IPS-NIHi7 (cell line): ENCODE results near the gene ARHGAP42.

Source experiments
- DNase-seq: peaks from one replicate; pipeline ENCODE4 v3.0.0; 2012; ENCODE audit warnings: mixed read lengths; ENCODE audit errors: extremely low spot score

ARHGAP42 gene

DNA sequence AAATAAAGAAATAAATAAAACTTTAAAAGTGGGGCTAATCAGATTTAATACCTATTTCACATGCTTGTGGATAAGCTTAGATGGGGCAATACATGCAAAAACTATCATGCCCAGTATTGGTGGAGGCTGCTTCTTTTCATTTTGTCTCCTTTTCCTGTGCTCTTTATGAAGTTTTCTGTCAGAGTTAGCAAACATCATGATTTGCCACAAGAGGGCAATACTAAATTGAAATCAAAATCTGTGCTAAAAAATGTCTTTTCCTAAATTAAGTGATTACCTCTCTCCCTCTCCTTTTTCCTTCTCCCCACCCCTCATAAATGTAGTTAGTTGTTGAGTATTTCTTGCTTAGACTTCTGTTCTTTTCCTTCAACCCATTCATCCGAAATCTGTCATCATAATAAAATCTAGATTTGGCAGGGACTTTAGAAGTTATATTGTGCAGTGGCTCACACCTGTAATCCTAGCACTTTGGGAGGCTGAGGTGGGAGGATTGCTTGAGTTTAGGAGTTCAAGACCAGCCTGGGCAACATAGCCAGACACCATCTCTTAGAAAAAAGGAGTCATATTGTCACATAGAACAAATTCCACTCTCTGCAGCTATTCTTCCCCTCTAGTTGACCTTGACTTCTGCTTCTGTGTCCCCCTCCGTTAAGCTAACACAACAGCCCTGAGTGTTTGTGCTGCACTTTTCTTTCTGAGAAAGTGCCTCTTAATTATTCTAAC is 4.7 kb upstream of the ARHGAP42 start:
- no peak for DNase-seq

DNA sequence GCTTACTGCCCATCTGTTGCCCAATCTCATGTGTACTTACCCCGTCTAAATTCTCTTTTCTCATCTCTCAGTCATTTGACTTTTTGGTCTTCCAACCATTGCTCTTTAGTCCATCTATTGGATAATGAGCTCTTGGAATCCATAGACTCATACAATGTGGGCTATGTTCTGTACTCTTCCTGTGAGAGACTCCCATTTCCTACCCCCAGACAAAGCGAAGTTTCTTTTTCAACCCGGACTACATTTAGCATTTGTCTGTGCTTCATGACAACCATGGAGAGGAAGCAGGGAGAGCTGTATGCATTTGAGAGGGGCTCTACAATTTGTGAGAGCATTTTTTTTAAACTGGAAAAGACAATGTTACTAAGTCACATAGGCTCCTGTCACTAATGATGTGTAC is 4.0 kb upstream of the ARHGAP42 start:
- no peak for DNase-seq

DNA sequence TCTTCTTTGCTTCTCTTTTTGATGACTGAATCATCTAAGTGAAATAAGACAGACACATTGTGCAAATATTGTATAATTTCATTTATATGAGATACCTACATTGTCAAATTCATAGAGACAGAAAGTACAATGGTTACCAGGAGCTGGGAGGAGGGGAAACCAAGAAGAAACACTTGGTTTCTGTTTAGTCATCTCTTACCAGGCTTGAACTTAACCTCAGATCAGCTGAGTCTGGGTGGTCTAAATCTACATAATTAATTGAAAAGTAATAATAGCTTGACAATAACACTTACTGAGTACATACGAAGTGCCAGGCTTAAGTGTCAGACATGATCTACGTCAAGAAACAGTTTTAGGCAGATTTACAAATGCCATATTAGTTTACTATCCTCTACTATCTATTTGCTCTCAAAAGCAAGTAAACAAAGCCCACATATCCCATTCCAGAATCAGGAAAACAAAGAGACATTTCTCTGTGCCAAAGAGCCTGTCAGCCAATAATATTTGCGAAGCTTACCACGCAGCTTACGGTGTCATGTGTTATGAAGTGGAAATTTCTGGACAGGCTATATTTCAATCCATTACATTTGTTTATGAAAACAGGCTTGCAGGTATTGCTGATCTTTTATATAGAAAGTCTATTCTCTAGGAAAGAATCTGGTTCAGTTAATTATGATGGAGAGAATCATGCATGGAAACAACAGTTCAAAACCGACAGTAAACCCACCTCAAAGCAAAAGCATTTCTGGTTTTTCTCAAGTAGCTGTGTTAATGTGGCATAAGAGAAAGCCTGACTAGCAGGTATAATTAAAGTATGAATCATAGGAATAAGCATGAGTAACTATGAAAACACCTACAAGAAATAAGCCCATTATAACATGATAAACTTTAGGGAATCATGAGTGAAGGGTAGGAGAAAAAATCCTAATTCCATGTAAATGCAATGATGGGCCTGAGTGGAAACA is 2.7 kb upstream of the ARHGAP42 start:
- DNase-seq = no peak

DNA sequence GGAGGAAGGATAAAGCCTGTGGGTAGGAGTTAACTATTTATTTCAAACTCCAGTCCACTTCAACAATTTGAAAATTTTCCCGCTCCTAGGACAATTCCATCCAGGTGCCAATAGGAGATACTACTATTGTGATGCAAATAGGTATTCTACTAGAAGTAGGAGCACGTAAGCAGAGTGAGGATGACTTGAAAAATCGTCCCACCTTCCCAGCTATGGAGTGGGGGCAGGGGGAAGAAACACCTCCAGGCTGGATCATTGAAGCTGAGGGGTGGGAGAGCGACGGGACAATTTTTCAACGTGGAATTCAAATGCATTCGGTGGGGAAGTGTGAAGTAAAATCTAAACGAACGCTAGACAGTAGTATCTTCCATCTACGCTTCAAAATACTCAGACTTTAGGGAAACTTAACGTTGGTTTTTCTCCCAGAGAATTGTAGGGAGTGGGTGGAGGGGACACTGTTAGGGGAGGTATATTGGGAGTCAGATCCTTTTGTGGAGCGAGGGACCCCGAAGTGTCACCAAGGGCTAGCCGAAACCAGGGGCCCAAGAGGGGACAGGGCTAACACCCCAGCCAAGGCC is 523 bp upstream of the ARHGAP42 start:
- peak; percentile 28 for DNase-seq

DNA sequence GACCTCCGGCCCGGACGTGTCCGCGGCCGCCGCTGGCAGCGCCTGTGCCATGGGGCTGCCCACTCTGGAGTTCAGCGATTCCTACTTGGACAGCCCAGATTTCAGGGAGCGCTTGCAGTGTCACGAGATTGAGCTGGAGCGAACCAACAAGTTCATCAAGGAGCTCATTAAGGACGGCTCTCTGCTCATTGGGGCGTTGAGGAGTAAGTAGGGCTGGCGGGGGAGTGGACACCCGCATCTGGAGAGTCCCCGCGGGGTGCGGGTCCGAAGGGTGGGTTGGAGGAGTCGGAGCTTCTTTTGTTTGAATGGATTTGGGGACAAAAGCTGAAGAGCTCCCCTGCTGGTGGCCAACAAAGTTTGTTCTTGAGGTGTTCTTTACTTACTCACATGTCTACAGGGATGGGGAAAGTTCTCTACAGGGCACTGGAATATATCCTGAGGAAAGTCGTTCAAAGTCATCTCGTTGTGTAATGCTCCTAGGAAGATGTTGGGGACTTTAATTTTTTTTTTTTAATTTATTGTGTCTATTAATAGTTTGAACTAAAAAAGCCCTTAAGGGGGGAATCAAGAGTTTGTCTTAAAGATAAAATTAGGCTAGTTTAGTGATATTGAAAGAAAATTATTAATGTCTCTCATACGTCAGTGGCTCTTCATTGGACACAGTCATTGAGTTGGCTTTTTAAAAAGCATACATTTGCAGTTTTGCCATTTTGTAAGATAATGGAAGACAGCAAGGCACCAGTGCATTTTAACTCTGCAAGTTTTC is 725 bp downstream of the ARHGAP42 start:
- peak; percentile 68 for DNase-seq

DNA sequence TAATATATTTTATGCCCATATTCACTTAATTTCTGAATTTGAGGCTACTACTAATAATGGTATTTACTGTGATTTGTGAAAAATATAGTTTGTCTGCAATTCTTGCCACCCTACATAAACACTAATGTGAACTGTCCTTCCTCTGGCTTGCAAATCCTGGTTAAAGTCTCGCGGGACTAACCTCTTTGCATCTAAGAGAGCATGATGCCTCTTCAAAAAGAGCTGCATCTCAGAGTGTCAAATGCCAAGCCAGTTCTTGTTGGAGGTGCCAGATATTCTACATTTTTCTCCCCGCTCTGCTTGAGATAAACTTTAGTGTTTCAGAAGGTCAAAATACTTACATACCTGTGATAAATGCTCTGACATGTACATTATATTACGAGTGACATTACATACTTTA is 2.1 kb downstream of the ARHGAP42 start:
- no peak for DNase-seq

DNA sequence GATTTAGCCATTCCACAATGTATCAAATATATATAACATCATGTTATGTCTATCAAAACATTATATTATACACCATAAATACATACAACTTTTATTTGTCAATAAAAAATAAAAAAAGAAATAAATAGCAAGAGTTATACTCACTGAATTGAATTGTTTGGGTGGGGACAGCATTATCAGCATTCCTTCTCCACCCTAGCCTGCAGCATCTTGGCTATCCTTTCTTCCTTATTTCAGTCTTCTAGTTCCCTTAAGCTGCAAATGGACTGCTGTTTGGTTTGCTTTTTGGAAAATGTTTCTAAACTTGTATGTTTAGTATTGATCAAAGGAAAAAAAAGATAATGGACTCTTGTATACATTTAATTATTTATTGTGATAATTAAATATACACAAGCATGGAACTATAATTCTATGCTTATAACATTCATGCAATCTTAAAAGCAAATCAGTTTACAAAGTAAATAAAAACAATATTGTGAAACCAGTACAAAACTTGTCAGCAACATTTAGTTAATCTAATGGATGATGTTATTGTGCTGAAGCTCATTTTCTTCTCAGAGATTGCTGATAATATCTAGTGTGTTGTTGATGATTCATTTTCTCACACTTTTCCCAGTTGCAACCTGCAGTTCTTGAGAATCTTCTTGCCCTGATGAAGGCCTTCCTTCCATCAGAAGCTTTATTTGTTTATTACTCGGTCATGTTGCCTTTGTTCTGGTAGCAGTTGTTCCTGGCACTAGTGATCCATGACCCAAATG is 5.0 kb downstream of the ARHGAP42 start:
- no peak for DNase-seq

DNA sequence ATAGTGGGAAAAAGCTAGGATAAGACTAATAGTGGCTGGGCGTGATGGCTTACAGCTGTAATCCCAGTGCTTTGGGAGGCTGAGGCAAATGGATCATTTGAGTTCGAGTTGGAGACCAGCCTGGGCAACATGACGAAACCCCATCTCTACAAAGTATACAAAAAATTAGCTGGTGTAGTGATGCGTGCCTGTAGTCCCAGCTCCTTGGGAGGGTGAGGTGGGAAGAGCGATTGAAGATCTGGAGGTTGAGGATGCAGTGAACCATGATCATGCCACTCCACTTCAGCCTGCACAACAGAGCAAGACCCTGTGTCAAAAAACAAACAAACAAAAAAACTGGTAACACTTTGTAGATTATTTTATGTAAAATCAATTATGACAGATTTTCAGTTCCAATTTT is 8.8 kb downstream of the ARHGAP42 start:
- DNase-seq = no peak

DNA sequence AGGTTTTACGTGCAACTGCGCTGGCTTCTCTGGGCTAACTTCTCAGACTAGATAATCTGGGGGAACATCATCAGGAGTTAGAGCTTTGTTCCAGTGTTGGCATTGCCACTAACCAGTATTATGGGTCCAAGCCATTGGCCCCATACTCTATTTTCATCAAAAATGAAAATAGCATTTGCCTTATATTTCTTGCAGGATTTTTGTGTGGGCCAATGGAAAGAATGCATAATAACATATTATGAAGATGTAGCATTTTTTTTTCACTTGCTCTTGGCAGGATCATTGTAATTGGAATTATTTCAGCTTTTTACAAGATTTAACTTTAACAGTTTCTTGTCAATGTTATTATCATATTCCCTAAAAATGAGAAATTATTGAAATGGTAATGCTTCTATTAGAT is 16.1 kb downstream of the ARHGAP42 start:
- DNase-seq = no peak

DNA sequence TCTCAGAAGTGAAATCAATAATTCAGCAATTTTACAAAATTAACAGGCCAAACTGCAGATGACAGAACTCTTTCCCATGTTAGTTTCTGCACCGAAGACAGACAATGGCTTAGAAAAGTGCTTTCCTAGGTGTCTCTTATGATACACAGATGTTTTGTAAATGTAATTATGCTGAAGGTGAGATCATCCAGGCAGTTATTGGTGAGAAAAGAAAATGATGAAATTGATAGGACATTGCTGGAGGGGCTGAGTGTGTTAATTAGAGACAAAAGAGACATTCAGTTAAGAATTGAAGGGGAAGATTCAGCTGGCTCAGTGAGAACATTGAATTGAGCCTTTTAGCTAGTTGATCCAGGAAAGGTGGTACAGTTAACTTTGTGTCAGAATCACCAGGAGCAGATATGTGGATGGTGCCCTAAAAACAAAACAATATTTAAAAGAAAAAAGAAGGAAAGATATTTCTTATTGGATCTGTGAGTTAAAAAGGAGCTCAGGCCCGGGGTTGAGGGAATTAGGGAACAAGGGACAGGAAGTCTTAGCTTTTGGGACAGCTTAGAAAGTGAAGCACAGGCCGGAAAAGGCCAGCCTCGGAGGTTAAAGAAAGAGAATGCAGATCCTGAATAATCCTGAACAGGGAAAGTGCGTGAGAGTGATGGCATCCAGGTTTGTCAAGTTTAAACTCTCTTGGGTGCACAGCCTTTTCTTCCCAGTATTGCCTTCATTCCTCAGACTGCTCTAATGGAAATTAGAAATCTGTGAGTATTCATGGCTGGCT is 16.9 kb downstream of the ARHGAP42 start:
- no peak for DNase-seq

DNA sequence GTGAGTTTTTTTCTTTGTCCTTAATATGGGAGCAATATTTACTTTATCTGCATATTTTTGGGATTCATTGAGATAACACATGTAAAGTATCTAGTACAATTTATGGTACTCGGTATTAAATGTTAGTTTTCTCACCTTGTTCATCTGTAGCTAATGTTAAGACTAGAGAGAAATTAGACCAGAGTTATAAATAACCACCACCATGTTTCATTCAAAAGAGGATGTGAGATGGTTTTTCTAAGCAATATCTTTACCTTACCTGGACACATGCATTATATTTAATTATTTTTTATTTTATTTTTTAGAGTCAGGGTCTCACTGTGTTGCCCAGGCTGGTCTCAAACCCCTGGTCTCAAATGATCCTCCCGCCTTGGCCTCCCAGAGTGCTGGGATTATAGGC is 18.4 kb downstream of the ARHGAP42 start:
- no peak for DNase-seq

DNA sequence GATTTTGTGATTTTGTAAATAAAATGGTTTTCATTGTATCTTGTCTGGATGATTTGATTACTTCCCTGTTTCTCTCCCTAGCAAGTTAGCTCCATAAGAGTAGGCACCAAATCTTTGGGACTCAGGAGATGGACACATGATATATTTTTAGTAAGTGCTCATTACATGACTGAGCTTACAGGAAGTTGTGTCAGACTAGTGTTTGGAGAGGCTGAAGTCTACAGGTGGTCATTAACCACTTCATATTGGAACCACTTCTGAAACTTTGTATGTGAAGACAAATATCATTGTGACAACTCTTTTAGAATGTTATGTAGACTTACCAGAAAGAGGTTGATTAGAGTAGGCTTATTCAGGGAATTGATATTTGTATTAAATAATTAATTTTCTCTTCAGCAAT is 19.1 kb downstream of the ARHGAP42 start:
- no peak for DNase-seq

DNA sequence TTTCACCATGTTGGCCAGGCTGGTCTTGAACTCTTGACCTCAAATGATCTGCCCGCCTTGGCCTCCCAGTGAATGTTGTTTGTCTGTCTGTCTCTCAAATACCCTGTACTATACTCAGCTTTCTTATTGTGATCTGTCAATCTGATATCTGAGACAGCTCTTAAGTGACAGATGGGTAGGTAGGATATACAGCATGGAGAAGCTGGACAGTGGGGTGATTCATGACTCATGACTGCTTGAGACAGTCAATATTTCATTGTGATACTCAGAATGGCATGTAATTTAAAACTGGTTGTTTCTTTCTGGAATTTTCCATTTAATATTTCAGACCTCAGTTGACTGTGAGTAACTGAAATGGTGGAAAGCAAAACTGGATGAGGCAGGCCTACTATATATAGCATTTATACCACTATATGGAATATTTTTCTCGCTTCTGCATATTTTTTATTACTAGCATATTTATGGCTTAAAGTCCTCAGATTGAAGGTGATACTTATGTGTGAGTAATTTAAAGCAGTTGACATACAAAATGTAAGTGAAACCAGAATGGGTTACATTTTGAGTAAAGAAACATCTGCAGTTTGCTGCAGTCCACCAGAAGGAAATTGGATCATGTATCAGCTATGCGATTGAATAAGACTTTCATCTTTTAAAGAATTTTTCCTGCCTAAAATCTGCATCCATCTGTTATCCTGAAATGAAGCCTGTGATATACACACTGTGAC is 22.3 kb downstream of the ARHGAP42 start:
- DNase-seq = no peak

DNA sequence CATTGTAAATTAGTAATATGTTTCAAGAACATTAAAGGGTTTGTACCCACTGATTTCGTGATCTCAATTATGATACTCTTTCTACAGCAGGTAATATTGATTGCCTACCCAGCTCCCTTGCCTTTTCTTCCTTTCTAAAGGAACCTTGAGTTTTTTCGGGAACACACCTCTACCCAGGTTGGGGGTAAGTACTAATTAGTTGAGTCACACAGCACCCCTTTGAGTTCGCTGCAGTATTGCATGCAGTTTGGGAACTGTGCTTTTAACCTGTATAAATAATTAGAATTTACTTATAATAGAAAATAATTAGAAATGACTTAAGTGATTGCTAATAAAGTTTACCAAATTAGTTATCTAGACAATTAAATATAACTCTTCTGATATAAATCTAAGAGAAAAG is 24.9 kb downstream of the ARHGAP42 start:
- DNase-seq = no peak

DNA sequence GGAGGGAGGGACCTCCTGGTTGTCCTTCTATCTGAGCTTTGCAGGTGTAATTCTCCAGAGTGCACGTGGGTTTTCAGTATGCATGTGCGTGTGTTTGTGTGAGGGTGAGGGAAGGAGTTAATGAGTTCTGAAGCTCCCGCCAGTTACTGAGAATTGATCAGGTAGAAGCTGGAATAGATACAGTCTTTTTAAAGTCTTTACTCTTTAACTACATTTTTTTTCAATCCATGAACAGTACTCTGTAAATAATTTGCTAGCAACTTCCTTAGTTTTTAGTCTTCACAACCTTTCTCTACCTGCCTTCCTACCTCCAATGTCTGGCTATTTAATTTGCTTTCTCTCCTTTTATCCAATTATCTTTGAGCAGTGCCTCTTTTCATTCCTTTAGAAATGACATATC is 25.5 kb downstream of the ARHGAP42 start:
- DNase-seq = no peak

DNA sequence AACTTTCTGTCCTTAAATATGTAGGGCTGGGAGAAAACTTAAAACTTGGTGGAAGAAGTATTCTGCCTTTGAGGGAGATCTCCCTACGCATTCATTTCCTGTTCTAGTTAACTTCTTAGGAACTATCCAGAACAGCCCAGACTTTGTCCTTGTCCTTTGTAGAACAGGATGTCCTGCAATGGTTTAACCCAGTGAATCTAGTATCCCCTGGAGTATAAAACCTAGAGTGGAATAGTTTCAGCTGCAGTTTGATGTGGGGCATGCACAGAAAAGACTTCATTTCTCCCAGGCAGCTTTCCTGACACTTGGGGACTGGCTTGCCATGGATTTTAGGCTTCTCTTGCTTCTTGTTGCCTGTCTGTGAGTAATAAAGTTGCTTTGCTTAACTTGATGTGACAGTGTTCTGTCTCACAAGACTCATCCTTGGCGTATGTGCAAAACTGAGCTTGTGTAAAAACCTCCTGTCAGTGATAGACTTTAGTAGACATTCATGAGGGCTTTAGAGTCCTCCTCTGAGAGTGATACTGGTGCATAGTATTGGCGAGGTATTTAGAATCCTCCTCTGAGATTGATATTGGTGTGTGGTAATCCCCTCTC is 28.2 kb downstream of the ARHGAP42 start:
- DNase-seq = no peak

DNA sequence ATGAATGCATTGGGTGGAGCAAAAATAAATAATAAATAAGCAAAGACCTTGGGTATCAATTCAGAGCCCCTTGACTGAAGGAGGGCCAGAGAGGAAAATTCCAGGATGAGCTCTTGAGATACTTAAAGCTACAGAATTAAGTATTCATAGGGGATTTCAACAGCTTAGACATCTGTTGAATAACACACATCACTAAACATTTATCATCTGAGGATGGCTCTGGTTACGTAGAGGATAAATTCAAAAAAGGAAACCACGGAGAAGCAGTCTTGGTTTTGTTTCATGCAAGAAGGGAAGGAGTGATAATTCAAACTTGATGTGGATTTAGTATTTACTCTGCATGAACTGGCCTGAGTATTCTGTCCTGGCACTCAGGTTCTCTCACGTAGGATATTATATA is 29.8 kb downstream of the ARHGAP42 start:
- DNase-seq = no peak

DNA sequence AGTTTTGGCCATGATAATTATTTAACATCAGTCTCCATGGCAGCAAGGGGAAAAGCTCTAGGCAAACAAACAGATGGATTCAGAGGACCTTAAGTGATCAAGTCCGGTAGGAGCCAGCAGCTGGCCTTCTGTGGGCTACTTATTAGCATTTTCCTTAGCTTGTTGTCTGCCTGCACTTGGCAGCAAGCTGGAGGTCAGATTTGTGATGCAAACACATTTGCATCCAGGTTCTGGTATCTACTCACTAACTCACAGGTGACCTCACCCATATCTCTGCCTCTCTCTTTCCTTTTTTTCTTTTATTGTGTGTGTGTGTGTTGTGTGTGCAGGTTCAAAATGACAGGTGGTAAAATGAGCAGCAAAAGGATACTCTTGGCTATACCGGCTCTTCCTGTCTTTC is 32.3 kb downstream of the ARHGAP42 start:
- DNase-seq = peak; percentile 38

DNA sequence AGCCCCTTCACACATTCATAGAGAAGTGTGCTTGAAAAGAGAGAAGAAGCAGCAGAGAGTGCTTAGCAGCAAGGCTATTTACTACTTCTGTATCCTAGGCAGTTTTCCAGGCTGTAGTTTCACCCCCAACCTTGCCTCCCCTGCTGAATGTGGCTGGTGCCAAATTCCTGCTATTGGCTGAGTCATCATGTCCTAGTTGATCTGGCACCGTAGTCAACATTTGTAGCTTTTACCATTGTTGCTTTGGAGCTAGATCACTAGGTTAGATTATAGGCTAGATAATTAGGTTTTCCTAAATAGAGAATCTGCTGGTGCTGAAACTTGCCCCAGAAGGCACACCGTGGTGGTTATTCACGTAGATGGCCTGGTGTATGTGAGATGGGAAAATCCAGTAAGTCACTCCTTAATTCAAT is 32.7 kb downstream of the ARHGAP42 start:
- peak; percentile 63 for DNase-seq
